WTC11 (cell line): ENCODE measurements around the gene HSD3B7.

ENCODE experiments used
- NR1H2 ChIP-seq: sonication (generic); formaldehyde crosslinking; IDR thresholded peaks from 2 replicates; pipeline ENCODE4 v1.9.0; 2021; ENCODE audit warnings: mild to moderate bottlenecking, moderate library complexity, missing genetic modification reagents
- SOX15 ChIP-seq: fragments of 250-450 bp; sonication (Bioruptor Pico); IDR thresholded peaks from 2 replicates; pipeline ENCODE4 v1.9.0; 2021; ENCODE audit warnings: mild to moderate bottlenecking
- TEAD4 ChIP-seq: sonication (generic); formaldehyde crosslinking; IDR thresholded peaks from 2 replicates; pipeline ENCODE4 v1.8.0; 2022; ENCODE audit warnings: mild to moderate bottlenecking, missing genetic modification reagents
- ZNF232 ChIP-seq: sonication (generic); formaldehyde crosslinking; IDR thresholded peaks from 2 replicates; pipeline ENCODE4 v1.8.0; 2022; ENCODE audit warnings: mild to moderate bottlenecking, missing genetic modification reagents
- TF ChIP-seq, protein P1 (sequence below): fragments of 200-600 bp; IDR thresholded peaks from 2 replicates; pipeline ENCODE4 v1.8.0; 2022; ENCODE audit warnings: antibody characterized with exemption
- TF ChIP-seq, protein P2 (sequence below): sonication (generic); formaldehyde crosslinking; IDR thresholded peaks from 2 replicates; pipeline ENCODE4 v1.8.0; 2022; ENCODE audit warnings: mild to moderate bottlenecking, missing genetic modification reagents

DNA sequence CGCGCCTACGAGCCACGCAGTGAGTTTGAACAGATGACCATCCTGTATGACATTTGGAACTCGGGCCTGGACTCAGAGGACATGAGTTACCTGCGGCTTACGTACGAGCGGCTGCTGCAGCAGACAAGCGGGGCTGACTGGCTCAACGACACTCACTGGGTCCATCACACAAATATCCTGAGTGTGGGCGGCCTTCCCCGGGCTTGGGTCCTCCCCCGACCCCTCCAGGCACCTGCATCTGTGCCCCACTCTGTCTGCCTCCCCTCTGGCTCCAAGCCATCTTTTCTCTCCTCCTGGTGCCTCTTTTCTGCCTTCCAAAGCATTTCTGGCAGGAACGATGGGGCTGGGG, 5.0 kb upstream of the HSD3B7 start:
- TF ChIP-seq, protein P1, sequence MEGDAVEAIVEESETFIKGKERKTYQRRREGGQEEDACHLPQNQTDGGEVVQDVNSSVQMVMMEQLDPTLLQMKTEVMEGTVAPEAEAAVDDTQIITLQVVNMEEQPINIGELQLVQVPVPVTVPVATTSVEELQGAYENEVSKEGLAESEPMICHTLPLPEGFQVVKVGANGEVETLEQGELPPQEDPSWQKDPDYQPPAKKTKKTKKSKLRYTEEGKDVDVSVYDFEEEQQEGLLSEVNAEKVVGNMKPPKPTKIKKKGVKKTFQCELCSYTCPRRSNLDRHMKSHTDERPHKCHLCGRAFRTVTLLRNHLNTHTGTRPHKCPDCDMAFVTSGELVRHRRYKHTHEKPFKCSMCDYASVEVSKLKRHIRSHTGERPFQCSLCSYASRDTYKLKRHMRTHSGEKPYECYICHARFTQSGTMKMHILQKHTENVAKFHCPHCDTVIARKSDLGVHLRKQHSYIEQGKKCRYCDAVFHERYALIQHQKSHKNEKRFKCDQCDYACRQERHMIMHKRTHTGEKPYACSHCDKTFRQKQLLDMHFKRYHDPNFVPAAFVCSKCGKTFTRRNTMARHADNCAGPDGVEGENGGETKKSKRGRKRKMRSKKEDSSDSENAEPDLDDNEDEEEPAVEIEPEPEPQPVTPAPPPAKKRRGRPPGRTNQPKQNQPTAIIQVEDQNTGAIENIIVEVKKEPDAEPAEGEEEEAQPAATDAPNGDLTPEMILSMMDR, result no peak
- no peak for TF ChIP-seq NR1H2 (CRISPR knock-in tag)
- TF ChIP-seq SOX15 (CRISPR knock-in tag), result no peak
- TF ChIP-seq TEAD4 (CRISPR knock-in tag), result no peak
- TF ChIP-seq, protein P2, sequence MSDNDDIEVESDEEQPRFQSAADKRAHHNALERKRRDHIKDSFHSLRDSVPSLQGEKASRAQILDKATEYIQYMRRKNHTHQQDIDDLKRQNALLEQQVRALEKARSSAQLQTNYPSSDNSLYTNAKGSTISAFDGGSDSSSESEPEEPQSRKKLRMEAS, result no peak
- no peak for TF ChIP-seq ZNF232 (CRISPR knock-in tag)
